T-helper 1 cell (primary cell): ENCODE data around the gene BLID.
A peak's percentile ranks its signal among the peaks of the same experiment; 100 is the strongest.

Source experiments
- DNase-seq, 5 donors: peaks; one replicate each; pipeline ENCODE4 v3.0.0-alpha.2; 2012 to 2020

Gene BLID

DNA sequence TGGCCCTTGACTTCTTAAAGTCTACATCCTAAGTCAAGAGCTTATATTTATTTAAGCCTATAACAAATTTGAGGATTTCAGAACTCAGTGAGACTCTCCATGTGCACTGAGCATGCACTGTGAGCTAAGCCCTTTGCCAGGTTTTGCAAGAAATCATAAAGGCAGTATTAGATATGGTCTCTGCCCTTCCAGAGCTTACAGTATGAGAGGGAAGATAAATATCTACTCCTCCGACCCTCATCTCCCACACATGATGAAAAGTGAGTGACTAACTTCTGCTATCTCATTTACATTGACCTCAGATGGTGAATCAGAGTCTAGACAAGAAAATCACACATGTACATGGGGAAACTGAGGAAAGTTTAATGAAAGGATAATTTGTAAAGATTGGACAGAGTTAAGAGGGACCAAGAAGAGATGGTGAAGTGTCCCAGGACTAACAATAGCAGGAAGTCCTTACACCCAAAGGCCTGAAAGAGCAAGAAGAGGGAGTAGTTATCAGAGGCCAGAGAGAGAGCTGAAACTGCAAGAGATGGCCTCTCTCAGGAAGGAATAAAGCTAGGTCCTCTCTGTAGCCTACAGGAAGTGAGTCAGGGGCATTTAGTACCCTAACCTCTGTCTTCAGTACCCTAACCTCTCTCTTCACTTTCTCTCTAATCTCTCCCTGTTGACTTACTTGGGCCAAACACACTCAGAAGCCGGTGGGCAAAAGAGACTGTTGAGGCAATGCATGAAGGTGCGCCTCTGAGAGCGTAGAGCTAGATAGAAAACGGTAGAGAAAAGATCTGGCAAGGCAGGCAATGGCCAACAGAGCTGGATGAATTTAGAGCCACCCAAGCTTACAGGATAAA is 23.0 kb upstream of the BLID start:
- DNase-seq: no peak

DNA sequence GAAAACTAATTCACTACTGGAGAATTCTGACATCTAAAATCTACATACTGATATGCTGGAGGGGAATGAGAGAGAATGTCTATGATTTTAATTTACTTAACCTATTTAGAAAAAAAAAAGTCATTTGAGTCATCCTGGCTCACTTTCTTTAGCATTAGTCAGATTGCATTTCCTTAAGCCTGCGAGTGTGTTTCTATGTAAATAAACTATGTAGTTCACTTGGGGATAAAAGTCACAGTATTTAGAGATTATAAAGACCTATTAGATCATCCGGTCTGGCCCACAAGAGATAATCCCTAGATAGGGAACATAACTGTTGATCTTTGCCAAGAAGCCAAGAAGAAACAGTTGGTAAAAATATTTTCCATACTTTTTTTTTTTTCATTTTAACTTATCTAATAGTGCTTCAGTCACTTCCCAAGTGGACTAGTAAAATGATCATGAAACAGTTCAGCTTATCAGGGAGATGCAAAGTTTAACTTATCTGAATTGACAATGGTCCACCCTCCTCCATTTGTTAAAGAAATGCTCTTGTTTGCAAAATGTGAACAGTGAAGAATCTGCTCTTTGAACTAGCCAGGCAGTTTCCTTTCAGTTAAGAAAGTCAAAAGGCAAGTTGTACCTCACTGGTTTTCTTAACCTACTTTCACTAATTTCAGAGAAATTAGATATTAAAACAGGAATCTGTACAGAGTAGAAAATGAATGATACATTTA is 21.2 kb upstream of the BLID start:
- DNase-seq: no peak

DNA sequence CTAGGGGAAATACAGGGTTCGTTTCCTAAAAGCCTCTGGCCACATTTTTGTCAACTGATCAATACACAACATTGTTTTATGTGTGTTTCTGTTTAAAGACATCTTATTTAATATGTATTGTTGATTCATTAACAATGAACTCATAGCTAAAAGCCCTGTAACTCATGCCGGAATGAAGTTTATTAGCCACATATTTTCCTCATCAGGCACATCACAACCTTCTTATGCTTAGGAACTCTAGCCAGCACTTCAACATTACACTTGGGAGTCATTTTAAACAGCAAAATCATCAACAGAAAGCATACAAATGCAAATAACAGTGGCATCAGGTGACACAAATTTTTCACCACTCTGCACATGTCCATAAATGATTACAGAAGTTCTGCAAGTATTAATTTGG is 15.1 kb upstream of the BLID start:
- no peak for DNase-seq

DNA sequence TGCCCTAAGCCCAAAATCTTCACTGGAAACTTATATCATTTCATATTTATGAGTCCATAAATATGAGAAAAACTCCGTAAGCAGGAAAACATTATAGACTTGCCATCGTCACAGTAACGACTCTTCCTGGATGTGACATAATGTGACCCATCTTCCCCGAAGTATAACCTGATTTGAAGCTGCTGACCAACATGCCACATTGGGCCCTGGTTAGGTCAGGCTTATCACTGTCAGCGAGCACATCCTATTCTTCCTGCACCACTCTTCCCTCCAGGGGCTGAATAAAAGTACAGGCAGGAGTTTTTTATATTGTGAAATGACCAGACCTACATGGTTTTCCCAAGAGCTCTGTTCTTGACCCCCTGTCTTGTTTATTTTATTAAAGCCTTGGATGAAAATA is 12.1 kb upstream of the BLID start:
- no peak for DNase-seq

DNA sequence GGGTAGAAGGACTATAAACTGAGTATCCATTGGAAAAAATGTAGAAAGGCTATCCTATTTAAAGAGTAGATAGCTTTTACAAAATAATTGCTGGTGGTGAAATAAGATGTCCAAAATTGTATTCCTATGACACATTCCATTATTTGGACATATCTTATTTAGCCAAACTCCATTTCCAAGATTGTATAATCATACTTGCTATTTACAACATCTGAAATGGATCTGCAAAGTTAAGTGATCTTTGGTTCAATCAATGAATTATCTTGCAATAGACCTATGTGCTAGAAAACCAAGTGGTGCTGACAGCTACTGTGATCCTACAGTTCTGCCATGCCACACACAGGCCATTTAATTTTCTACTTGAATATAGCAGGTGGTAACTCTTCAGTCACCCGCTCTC is 11.0 kb upstream of the BLID start:
- DNase-seq: no peak

DNA sequence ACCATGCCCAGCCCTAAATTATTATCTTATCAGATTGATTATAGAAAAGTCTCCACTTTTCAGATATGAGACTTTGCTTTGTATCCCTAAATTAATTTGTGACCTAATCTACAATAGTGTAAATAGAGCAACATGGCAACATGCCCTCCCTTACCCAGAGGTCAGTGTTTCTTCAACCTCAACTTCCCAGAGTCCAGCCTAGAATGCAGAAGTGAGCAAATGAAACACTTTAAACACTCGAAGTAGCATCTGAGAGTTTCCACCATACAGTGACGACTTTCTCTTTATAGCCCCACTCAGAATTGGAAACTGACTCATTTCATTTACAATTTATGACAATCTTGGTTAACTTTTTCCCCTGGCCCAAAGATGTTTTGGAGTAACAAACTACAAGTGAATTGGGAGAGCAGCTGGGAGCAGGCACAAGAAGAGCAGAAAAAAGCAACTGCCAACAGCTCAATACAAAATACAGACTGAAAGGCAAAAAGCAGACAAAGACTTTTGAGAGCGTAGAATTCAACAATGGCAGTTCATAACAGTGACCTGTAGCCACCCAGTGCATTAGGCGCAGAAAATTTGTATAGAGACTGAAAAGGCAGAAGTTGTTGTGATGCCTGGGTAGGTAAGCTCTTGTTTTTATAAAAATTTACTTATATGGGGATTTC is 10.1 kb upstream of the BLID start:
- DNase-seq: no peak

DNA sequence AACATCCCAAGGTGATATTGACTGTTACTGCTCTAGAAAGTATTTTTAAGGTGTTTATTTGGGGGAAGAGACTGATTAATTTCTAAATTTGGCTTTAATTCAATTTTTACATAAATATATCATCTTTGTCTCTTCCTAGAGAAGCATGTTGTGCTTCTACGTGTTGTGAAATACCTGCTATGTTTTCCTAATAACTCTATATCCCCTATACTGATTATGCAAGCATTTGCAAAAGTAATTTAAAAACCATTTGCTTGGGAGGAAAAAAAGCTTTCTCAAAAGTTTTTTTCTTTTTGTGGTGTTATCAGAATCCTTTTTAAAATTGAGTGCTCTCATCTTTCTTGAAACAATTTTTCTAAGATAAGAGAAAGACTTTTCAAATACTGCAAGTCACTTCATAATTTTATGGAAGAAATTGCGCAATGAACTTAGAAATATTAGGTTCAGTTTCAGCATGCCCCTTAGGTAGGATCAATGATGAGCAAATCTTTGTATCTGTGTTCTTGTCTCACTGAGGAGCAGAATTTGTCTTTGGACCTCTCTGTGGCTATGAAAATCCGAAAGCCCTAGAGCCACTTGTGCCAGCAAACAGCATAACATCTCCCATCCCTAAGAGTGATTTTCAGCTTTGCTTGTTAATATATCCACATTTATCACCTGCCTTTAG is 7.4 kb upstream of the BLID start:
- no peak for DNase-seq

DNA sequence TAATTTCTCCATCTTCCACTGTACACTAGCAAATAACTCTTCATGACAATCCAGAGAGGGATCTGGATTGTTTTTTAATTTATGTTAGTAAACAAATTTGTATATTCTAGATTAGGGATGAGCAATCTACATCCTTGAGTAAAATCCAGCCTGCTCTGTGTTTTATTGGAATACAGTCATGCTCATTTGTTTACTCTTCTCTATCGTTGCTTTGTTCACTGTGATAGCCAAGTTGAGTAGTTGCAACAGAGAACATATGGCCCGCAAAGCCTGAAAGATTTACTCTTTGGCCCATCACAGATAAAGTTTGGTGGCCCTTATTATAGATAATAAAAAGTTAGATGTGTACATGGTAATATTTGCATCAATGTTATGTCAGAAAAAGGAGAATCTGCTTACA is 6.2 kb upstream of the BLID start:
- no peak for DNase-seq

DNA sequence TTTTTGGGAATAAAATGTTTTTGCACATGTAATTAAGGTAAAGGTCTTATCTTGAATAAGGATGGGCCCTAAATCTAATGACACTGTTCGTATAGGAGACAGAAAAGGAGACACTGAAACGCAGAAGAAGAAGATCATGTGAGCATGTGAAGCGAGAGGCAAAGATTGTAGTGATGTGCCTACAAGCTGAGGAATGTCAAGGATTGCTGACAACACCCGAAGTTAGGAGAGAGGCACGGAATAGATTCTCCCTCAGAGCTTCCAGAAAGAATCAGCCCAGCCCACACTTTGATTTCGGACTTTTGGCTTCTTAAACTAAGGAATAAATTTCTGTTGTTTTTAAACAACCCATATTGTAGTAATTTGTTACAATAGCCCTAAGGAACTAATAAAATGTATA is 4.1 kb upstream of the BLID start:
- DNase-seq: no peak

DNA sequence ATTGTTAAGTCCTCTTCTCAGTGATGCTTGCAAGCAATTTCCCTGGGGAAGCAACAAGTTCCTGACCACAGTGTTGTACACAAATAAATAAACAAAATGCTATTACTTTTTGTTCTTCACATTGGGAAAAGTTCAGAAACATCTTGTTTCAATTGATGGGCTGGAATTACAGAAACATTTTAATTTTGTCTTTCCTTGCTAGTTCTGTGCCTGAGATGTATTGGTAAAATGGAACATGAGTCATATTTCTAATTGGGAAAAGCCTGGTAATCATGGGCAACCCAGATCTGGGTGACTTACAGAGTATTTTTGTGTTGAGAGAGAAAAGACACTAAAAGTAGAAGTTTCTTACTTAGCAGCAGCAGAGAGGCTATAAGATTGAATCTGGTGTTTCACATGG is 576 bp upstream of the BLID start:
- DNase-seq: no peak

DNA sequence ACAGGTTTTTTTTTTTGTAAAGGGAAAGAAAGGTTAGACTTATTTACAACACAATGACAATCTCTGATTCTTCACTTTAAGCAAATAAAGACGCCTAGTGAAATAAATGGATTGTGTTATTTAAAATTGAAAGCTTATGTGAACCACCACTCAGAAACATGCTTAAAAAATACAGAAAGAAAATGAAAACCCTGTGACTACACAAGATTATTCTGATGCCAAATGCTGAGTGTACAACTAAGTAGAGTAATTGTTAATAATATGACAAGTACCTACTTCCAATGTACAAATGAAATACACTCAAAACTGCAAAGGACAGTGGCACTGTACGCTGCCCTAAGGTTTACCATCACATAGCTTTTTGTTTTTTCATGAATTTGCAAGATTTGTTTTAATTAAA is 1.0 kb downstream of the BLID start:
- DNase-seq: no peak

DNA sequence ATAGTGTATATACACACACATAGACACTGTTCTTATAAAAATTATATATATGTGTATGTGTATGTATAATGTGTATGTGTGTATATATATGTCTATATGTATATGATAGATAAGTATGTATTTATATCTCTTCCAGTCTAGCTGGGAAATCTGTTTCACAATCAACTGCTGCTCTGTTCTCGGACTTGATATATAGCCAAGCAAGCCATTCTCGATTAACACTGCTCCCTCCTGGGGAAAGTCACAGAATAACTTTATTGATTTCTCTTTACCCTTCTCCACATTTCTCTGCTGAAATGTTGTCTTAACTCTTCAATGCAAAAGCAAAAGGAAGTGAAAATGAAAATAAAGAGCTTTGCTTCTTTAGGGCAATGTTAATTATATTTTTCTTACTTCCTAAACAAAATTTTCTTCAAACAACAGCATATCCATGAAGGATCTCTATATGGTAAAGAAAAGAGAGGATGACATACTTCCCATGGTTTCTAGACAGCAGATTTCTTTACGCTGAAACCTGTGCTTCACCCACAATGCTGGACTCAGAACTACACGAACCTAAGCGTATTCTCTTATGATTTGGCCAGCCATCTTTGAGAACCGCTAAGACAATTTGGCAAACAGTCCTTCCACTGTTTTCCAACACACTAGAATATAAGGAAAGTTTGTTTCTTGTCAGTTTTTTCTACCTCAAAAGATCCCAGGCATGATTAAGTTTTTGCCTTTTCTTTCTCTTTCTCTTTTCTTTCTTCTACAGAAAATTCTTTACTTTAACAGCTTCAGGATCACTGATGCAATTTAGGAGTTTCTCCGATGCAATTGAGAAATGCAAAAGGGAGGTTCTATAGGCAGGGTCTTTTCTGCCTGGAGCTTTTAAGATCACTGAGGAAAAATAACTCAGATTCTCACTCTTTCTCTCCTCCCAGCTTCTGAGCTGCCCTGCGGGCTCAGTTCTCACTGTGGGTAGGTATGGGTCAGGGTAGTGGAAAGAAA is 1.9 kb downstream of the BLID start:
- no peak for DNase-seq

DNA sequence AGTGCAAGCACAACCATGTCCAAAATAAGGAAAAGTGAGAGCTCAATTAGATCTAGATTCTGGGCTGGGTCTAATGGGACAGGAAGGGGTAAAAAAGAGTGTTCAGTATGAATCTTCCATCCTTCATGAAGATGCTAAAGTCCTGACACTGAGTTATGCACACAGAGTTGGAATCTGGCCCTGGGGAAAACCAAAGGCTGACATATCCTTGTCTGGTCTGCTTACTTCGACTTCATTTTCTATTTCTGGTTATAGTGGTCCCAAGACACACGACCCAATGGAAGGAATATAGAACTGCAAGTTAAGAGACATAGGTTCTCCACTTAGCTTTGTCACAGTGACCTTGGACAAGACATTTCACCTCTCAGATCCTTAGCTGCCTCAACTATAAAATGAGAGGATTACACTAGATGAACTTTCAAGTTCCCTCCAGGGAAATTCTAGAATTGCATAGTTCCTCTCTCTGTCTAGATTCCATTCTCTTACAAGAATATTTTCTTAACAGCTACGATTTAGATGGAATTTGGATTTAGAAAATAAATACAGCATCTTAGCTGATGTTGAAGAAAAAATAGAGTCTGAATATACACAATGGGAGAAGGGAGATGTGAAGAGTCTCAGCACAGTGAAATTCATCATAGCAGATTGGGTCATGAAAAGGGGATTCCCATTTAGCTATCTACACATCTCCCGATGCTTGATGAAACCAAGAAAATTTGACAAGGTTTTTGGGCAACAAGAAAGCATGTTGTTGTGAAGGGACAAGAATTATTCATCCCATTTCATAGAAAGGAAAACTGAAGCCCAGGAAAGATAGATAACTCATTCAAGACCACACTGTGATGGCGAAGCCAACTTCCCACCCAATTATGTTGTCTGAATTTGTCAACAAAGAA is 3.3 kb downstream of the BLID start:
- DNase-seq: no peak

DNA sequence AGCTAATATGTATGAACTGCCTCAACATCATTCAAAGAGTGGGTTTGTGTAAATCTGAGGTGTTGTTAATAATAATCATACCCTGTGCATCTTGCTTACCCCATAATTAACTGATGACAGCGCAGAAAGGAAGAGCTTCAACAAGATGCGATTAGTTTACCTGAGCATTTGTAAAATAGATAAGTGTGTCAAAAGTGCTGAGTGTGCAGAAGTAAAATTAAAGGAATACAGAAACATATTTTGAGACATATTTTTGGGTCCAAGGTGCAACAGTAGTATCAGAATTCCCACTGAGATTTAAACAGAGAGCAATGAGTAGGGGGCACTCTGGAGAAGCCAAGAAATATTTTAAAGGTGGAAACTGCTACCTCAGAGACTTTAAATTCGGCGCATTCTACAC is 6.1 kb downstream of the BLID start:
- DNase-seq: no peak

DNA sequence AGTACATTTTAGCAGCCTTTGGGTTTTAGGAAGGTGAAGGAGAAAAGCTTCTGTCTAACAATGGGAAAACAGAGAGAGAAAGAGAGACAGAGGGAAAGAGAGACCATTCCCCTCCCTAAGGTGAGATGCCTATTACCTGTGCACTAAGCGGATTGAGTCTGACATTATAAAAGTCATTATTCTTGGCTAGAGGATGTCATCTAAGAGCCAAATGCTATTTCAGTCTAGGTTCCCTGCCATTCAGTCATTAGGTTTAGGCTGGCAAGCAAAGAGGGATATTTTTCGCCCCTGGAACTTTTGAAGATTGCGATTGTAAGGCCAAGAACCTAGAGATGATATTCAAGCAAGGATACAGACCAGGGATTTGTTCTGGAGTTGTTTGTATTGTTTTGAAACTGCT is 7.2 kb downstream of the BLID start:
- DNase-seq: no peak

DNA sequence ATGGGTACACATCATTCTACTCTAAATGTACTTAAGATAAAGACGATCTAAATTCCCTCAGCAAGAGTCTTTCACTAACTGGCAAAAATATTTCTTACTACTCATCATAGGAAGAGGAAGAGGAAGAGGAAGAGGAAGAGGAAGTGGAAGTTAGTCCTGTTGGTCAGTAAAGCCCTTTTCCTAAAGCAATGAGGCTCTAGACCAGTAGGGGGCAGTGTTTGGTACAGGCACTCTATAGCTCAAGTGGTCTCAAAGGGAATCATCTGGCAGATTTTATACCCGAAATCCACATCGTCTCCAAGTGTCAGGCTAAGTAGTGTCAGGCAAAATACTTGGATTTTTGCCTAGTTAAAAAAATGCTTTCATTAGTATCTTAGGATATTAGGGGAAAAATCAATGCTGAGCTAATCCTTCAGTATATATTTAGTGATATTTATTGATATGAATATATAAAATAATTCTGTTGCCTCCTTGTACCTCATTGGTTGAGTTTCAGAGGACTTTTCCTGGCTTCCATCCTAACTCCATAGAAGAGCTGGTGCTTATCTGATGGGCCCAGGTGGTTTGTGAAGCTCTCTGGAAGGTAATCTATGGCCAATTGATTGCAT is 7.7 kb downstream of the BLID start:
- DNase-seq: peak in 1 of 5 donors; percentile 16

DNA sequence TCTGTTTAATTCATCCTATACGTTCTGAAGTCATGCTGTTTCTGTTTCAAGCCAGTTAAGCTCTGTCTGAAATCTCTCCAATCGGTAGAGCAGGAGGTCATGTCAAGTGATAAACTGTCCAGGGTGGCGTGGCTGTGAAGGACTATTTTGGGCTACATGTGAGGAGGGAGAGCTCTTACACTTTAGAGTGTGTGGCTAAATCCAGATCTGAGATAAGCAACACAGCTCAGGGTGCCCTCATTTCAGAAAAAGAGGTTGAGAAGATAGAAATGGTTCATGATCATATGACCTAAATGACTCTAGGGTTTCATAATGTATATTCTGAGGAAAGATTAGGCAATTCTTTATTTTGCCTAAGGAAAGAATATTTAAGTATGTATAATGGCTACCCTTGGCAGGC is 8.4 kb downstream of the BLID start:
- no peak for DNase-seq

DNA sequence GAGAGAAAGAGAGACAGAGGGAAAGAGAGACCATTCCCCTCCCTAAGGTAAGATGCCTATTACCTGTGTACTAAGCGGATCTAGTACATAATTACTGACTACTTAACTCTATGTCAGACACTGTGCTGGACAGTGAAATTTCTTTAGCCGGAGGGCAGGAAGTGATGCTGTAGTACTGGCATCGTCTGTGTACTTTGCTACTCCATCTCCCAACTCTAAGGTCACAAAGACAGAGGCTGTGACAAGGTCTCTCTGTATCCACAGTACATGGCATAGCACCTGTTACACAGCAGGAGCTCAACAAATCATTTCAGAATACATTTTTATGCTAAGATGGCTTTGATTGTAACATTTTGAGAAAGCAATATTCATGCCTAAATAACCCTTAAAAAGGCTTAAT is 9.0 kb downstream of the BLID start:
- DNase-seq: no peak

DNA sequence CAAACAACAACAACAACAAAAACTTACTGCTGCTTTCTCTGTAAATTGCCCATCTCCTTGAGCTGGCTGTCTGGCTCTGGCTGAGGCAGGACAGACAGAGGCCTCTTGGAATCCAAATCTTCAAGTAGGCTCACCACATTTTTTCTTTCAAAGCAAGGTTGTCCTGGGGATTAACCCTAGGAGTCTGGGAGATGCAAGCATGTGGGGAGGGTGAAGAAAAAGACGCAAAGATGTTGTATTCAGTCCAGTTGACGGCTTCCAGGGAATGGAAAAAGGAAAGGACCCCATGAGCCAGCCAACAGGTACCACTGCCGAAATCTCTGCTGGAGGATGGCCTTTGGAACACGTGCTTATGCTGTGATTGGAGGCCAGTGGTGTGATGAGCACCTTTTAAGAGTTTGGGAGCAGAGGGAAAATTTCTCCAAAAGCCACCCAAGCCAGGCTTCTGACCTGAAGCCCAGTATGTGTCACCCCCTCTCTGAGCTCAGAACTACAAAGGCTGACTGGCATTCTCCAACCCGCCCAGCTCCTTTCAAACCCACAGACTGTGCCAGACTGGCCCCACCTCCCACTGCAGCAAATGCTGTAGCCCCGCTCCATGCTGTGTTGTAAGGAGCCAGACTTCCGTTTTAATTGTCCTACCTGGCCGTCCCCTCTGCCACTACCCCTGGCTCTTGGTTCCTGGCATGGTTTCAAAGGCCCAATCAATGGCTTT is 10.8 kb downstream of the BLID start:
- DNase-seq: no peak

DNA sequence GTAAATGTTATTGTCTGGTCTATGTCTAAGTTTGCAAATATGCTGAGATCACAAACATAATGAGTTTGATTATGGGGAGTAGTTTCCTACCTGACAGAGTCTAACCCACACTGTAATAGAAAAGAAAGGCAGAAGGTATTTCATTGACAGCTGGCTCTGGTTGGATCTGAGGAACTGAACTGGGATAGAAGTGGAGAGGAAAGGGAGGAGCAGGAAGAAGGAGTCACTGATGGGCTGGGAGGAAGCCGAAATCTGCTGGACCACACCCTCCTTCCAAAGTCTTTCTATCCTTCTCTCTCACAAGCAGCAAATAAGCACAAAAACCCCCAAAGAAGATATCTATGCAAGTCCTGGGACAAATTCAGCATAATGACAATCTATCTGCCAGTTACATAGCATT is 11.7 kb downstream of the BLID start:
- no peak for DNase-seq
